ENCODE results near the gene GAGE2A.

GAGE2A gene

DNA sequence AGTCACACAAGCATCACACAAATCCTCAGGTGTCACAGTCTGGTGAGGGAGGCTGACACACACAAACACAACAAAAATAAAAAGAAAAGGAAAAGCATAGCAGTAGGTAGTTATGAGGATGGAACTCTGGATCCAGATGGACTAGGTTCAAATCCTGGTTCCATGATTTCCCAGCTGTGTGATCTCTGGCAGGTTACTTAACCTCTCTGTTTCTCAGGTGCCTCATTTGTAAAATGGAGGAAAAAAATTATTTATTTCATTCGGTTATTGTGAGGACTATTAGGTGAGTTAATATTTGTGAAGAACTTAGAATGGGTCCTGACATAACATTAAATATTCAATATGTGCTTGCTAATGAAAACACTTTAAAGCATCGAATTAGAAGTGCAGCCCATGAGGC is 29.3 kb downstream of the GAGE2A start:
- CTCF ChIA-PET: no interaction called here
- TF ChIP-seq, protein P1, sequence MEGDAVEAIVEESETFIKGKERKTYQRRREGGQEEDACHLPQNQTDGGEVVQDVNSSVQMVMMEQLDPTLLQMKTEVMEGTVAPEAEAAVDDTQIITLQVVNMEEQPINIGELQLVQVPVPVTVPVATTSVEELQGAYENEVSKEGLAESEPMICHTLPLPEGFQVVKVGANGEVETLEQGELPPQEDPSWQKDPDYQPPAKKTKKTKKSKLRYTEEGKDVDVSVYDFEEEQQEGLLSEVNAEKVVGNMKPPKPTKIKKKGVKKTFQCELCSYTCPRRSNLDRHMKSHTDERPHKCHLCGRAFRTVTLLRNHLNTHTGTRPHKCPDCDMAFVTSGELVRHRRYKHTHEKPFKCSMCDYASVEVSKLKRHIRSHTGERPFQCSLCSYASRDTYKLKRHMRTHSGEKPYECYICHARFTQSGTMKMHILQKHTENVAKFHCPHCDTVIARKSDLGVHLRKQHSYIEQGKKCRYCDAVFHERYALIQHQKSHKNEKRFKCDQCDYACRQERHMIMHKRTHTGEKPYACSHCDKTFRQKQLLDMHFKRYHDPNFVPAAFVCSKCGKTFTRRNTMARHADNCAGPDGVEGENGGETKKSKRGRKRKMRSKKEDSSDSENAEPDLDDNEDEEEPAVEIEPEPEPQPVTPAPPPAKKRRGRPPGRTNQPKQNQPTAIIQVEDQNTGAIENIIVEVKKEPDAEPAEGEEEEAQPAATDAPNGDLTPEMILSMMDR (IDR thresholded peaks at IDR 0.05; ENCODE audit: insufficient read depth, low read length, missing control alignments): no peak
- POLR2A ChIA-PET: no interaction called here
- H3K4me3 ChIP-seq (ENCODE audit: low read depth, low read length): no peak overlapping the region
- no peak for DNase-seq (ENCODE audit: low read depth, low spot score)

DNA sequence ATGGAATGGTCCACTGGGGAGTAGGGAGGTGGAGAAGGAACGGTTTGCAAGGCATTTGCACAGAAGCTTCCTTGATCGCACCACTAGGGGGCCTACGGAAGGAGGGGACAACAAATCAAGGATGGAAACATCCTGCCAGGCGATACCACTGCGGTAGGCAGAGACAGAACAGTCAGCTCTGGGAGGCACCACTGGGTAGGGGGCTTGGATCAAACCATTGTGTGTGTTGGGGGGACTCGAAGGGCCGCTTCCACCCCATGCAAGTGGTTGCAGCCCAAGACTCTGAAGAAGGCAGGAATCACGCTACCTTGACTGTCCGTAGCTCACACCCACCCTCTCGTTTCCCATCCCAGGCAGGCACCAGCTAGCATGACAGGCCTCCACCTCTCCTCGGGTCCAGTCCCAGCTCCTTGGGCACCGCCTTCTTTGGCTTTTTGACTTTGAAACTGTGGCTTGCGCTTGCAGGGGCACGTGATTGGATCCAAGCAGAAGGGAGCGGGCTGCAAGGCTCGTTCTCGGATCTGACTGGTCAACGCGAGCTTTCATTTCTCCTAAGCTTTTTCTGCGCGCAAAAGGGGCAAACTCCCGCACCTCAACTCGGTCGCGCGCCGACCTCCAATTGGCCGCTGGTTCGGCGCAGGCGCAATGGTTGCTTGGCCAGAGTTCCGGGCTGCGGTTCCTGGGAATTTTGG is 37.9 kb downstream of the GAGE2A start:
- ChIA-PET POLR2A (no interaction called here), CTCF (no interaction called here)
- TF ChIP-seq, protein P1 (IDR thresholded peaks at IDR 0.05; ENCODE audit: insufficient read depth, low read length, missing control alignments): no peak
- DNase-seq (ENCODE audit: low read depth, low spot score): no peak
- no peak overlapping the region for H3K4me3 ChIP-seq (ENCODE audit: low read depth, low read length)

DNA sequence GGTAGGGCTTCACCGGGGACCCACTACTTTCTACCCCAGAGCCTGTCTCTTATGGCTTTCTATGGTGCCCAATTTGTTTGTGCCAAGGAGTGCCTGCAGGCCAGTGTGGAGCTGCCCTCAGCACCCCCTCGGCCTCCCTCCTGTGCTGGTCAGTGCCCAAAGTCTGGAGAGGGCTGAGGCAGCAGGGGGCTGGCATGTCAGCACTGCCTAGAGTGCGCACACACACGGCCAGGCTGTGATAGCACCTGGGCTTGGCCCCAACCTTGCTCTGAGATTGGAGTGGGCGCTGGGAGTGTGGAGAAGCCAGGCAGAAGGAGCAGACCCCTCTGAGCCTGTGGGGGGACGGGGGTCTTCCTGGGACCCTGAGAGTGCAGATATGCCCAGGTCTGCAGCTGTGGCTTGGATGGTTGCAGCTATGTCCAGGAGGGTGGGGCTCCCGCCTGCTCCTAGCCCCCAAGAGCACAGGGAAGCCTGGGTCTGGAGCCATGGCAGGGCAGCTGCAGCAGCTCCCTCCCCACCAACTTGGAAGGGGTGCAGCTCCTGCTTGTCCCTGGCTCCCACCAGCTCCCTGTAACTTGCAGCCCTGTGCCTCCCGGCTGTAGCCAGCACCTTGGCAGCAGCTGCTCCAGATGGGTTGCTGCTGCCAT is 55.8 kb downstream of the GAGE2A start:
- POLR2A ChIA-PET: no interaction called here
- no peak for DNase-seq (ENCODE audit: low read depth, low spot score)
- TF ChIP-seq, protein P1 (IDR thresholded peaks at IDR 0.05; ENCODE audit: insufficient read depth, low read length, missing control alignments): no peak
- CTCF ChIA-PET: no interaction called here
- no peak overlapping the region for H3K4me3 ChIP-seq (ENCODE audit: low read depth, low read length)
